Body of pancreas (tissue), 4 donors: ENCODE data around the gene KIDINS220.

ENCODE experiments used
- POLR2A ChIP-seq, 3 donors: fragments of 450-650 bp; IDR thresholded peaks; one replicate each; pipeline ENCODE4 v1.6.1; 2016; ENCODE audit warnings: antibody characterized with exemption in 3 of 3, mild to moderate bottlenecking in 2 of 3
- TF ChIP-seq, protein P1 (sequence below), 7 experiments: fragments of 450-650 bp in 4 of 7; fragments of 200-600 bp in 3 of 7; sonication (generic) in 3 of 7; IDR thresholded peaks; one replicate each; pipeline ENCODE4 v1.5.1; 2016 to 2019; ENCODE audit warnings: antibody characterized with exemption in 7 of 7

DNA sequence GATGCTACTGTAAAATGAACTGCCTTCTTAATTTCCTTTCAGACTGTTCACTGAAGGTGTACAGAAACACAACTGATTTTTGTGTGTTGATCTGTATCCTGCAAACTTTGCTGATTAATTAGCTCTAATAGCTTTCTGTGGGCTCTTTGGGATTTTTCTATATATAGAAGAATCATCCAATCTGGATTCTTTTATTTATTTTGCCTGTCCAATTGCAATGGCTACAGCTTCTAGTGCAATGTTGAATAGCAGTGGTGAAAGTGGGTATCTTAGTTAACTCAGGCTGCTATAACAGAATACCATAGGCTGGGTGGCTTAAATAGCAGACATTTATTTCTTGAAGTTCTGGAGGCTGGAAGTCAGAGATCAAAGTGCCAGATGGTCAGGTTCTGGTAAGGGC is 81.2 kb downstream of the KIDINS220 start:
- TF ChIP-seq POLR2A (IDR thresholded peaks at IDR 0.05): no peak
- TF ChIP-seq, protein P1, sequence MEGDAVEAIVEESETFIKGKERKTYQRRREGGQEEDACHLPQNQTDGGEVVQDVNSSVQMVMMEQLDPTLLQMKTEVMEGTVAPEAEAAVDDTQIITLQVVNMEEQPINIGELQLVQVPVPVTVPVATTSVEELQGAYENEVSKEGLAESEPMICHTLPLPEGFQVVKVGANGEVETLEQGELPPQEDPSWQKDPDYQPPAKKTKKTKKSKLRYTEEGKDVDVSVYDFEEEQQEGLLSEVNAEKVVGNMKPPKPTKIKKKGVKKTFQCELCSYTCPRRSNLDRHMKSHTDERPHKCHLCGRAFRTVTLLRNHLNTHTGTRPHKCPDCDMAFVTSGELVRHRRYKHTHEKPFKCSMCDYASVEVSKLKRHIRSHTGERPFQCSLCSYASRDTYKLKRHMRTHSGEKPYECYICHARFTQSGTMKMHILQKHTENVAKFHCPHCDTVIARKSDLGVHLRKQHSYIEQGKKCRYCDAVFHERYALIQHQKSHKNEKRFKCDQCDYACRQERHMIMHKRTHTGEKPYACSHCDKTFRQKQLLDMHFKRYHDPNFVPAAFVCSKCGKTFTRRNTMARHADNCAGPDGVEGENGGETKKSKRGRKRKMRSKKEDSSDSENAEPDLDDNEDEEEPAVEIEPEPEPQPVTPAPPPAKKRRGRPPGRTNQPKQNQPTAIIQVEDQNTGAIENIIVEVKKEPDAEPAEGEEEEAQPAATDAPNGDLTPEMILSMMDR (IDR thresholded peaks at IDR 0.05): no peak
